ENCODE results near the gene VTI1A. TPM values are rescaled to one million over a fixed set of nuclear protein-coding genes. Genes with fewer than 3 reads are reported as not detected.
A peak's percentile ranks its signal among the peaks of the same experiment; 100 is the strongest.

VTI1A gene
- total and polyA plus RNA-seq, 9 of the 15 experiments (the other 6 are each of a cell fraction or from before 2014, with no cell fraction given): 9.3 to 21.4 (median 16.0) TPM

DNA sequence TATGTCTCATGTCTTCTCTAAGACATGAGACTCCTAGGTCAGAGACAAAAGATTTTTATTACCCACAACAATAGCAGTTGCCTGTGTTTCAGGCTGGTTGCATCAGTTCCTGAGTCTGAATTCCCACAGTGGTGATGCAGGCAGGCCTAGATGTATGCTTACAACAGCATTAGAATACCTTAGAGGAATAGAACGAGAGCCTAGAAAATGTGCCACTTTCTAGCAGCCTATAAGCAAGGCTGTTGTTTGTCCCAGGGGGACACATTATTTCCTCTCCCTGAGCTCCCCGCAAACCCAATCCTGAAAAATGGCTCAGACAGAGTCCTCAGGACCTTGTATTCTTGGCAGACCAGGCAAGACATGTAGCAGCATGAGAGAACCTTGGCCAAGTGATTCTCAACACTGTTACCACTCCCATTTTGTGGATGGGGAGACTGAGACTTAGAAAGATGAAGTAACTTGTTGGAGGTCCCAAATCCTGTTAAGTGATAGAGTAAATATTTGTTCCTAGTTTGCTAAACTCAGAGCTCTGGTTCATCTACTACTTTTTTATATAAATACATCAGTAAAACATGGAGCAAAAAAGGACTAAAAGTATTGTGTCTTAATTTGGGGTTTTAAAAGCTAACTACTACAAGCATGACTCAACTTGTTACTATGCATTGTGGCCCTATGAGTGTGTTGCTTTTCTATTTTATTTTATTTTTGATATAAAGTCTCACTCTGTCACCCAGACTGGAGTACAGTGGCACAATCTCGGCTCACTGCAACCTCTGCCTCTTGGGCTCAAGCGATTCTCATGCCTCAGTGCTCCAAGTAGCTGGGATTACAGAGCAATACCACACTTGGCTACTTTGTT, 14.2 kb downstream of the VTI1A start (continued):
- TF ChIP-seq BACH1 (tag; IDR thresholded peaks at IDR 0.05): 0 out of 2 replicates have a peak, but pooled peaks have one; percentile 37
- 0 out of 2 replicates have a peak, but pooled peaks have one; percentile 24 for TF ChIP-seq EP400 (IDR thresholded peaks at IDR 0.05)
- peak; percentile 43; the same call in 1 of the 2 replicates for TF ChIP-seq JUND (IDR thresholded peaks at IDR 0.05; ENCODE audit: borderline replicate concordance, low read depth, low read length)
- no peak for TF ChIP-seq JUND (tag; IDR thresholded peaks at IDR 0.05; ENCODE audit: borderline replicate concordance, low read depth, low read length)
- TF ChIP-seq, protein P1, sequence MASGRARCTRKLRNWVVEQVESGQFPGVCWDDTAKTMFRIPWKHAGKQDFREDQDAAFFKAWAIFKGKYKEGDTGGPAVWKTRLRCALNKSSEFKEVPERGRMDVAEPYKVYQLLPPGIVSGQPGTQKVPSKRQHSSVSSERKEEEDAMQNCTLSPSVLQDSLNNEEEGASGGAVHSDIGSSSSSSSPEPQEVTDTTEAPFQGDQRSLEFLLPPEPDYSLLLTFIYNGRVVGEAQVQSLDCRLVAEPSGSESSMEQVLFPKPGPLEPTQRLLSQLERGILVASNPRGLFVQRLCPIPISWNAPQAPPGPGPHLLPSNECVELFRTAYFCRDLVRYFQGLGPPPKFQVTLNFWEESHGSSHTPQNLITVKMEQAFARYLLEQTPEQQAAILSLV (tag; IDR thresholded peaks at IDR 0.05): peak; percentile 76
- TF ChIP-seq, protein P2, sequence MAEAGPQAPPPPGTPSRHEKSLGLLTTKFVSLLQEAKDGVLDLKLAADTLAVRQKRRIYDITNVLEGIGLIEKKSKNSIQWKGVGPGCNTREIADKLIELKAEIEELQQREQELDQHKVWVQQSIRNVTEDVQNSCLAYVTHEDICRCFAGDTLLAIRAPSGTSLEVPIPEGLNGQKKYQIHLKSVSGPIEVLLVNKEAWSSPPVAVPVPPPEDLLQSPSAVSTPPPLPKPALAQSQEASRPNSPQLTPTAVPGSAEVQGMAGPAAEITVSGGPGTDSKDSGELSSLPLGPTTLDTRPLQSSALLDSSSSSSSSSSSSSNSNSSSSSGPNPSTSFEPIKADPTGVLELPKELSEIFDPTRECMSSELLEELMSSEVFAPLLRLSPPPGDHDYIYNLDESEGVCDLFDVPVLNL (CRISPR knock-in tag; IDR thresholded peaks at IDR 0.05; ENCODE audit: low read depth): no peak
- TF ChIP-seq PTTG1 (tag; IDR thresholded peaks at IDR 0.05; ENCODE audit: low read depth): peak; percentile 55; the same call in 1 of the 2 replicates
- TF ChIP-seq ZNF311 (CRISPR knock-in tag; IDR thresholded peaks at IDR 0.05): peak; percentile 80
- peak; percentile 63; the same call in 1 of the 2 replicates for TF ChIP-seq DDX20 (tag; IDR thresholded peaks at IDR 0.05; ENCODE audit: low read depth)
- TF ChIP-seq TRIM24 (IDR thresholded peaks at IDR 0.05): peak; percentile 71 to 81; a peak in 2 of 4 replicates
- TF ChIP-seq MECOM (CRISPR knock-in tag; IDR thresholded peaks at IDR 0.05): peak; percentile 18; the same call in 1 of the 2 replicates
- TF ChIP-seq, protein P3, sequence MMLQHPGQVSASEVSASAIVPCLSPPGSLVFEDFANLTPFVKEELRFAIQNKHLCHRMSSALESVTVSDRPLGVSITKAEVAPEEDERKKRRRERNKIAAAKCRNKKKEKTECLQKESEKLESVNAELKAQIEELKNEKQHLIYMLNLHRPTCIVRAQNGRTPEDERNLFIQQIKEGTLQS (IDR thresholded peaks at IDR 0.05): peak; percentile 79
- TF ChIP-seq, protein P3 (CRISPR knock-in tag; conservative IDR thresholded peaks at IDR 0.05): no peak
- peak; percentile 100 for TF ChIP-seq SOX6 (IDR thresholded peaks at IDR 0.05)
- TF ChIP-seq, protein P4, sequence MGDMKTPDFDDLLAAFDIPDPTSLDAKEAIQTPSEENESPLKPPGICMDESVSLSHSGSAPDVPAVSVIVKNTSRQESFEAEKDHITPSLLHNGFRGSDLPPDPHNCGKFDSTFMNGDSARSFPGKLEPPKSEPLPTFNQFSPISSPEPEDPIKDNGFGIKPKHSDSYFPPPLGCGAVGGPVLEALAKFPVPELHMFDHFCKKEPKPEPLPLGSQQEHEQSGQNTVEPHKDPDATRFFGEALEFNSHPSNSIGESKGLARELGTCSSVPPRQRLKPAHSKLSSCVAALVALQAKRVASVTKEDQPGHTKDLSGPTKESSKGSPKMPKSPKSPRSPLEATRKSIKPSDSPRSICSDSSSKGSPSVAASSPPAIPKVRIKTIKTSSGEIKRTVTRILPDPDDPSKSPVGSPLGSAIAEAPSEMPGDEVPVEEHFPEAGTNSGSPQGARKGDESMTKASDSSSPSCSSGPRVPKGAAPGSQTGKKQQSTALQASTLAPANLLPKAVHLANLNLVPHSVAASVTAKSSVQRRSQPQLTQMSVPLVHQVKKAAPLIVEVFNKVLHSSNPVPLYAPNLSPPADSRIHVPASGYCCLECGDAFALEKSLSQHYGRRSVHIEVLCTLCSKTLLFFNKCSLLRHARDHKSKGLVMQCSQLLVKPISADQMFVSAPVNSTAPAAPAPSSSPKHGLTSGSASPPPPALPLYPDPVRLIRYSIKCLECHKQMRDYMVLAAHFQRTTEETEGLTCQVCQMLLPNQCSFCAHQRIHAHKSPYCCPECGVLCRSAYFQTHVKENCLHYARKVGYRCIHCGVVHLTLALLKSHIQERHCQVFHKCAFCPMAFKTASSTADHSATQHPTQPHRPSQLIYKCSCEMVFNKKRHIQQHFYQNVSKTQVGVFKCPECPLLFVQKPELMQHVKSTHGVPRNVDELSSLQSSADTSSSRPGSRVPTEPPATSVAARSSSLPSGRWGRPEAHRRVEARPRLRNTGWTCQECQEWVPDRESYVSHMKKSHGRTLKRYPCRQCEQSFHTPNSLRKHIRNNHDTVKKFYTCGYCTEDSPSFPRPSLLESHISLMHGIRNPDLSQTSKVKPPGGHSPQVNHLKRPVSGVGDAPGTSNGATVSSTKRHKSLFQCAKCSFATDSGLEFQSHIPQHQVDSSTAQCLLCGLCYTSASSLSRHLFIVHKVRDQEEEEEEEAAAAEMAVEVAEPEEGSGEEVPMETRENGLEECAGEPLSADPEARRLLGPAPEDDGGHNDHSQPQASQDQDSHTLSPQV (IDR thresholded peaks at IDR 0.05): peak; percentile 41; the same call in 1 of the 2 replicates
- TF ChIP-seq RBM25 (IDR thresholded peaks at IDR 0.05; ENCODE audit: low read depth, low read length, severe bottlenecking): peak; percentile 70
- TF ChIP-seq ZNF778 (CRISPR knock-in tag; IDR thresholded peaks at IDR 0.05): no peak
- TF ChIP-seq THRAP3 (IDR thresholded peaks at IDR 0.05; ENCODE audit: borderline replicate concordance): no peak
- 0 out of 2 replicates have a peak, but pooled peaks have one; percentile 59 for TF ChIP-seq MEF2D (tag; conservative IDR thresholded peaks at IDR 0.05; ENCODE audit: low read depth)

Data from K562 (cell line).